Stimulated activated CD4-positive, alpha-beta T cell treated with anti-CD3 and anti-CD28 coated beads, Interleukin-2, amount 100 ng/mL, for 24 hours (primary cell): ENCODE data around the gene CADM3.

ENCODE experiments used
- DNase-seq, 2 donors: peaks; one replicate each; pipeline ENCODE4 v3.0.0-alpha.2; 2020

CADM3 gene

GRCh38 chr1:159171254-159171687 is at the start of gene CADM3:
CADM3 (plus strand) TSS chr1:159171615; CDS start chr1:159171766, 151 bp downstream.
- DNase-seq, result no peak

GRCh38 chr1:159122005-159122621 is 49.3 kb upstream of the CADM3 start:
- no peak for DNase-seq

DNA sequence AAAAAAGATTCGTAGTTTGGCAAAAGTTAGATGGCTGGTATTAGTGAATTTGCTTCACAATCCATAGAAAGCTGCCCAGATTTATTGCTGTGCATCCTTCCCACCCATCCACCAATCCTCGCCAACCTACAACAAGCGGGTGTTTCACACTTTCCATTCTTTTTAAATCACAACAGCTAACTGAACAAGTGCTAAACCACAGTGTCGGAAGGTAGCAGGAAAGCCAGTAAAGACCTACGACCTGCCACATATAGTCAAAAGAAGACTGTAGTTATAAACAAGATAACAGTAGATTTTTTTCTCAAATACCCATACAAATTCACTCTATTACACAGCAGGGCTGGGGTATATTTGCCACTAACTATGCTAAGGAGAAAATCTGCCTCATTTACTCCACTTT is 47.8 kb upstream of the CADM3 start:
- DNase-seq, result no peak

DNA sequence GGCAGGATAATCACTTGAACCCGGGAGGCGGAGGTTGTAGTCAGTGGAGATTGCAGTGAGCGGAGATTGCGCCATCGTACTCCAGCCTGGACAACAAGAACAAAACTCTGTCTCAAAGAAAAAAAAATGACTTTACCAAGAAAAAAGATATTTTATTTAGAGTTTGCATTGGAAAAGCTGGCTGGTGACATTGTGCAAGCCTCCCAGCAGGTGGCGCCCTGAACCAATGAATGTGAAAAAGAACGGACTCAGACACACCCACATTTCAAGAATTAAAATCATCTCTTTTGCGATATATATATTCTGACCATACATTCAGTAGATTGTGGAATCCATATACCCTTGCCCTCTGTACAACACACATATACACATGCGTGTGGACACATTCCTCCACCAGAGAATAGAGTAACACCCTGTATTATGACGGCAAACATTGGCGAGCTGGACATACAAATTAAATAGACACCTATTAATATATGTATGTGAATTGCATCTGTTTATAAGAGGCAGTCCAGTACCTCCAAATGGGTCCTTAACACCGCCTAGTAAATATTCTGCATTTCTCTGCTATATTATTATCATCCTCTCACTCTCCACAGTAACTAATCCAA is 39.0 kb upstream of the CADM3 start:
- DNase-seq, result peak; percentile 83 to 84

DNA sequence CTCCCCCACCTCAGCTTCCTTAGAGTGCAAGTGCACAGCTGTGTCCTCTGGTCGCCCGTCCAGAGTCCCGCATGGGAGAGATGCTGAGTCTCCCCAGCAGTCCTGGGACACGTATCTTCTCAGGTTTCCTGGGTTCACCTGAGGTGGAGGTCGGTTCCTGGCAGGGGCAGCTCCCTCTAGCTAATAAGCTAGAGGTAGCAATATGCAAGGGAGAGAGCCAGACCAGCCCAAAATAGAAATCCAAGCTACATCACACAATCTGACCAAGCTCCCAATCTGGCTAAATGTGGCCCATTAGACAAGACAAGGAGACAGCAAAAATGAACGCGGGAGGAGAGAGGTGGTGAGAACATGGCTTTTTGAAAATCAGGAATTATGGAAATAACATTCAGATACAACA is 30.9 kb upstream of the CADM3 start:
- DNase-seq, result no peak

DNA sequence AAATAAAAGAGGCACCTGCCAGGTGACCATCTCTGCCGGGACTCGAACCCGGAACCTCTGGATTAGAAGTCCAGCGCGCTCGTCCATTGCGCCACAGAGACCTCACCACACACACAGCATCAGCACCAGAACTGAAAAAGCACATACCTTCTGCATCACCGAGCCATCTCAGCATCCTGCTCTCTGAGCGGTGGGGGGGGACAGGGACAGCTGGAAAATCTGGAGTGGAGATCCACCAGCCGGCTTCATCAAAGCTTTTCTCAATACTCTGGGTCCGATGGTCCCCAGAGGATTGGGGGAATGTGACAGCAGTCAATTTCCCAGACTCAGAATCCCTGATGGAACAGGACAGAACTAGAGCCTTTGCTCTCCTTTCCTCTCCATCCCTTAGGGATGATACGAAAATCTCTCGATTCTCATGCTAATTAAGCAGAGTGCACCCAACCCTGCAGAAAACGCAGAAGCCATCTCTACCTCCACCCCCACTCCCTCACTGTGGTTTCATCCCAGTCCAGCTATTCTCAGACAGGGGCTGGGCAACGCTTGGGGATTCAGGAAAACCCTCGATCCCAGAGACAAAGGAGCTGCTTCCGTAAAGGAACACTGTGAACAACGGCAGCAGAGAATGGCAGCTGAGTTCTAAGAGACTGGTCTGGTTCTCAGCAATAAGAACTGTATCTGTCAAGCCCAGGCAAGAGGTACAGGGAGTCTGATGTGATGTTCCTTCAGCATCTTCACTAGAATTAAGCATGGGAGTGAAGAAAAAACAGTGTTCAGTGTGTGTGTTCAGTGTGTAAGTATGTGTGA is 29.6 kb upstream of the CADM3 start:
- DNase-seq, result peak; percentile 4 to 18

GRCh38 chr1:159142391-159142663 is 29.1 kb upstream of the CADM3 start:
- no peak for DNase-seq

- no peak for DNase-seq
These were observed 28.5 kb upstream of the CADM3 start for GRCh38 chr1:159142726-159143510.

- DNase-seq, result no peak
These were observed 26.8 kb upstream of the CADM3 start for GRCh38 chr1:159144571-159144970.

DNA sequence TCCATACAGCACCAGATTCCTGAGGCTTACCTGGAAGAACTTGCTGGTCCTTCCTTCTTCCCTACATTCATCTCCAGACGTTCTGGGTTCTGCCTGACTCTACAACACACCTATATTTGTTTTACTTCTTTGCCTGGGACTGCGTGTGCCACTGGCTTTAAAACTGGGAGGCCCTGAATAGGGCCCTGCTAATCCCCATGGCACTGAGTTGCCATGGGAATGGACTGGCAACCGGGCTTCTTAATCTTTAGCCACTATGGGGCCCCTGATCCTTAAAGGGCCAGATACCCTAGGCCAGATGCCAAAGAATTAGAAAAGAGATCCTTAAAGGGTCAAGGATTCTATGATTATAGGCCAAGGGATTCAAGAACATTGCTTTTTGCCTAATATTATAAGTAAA is 24.4 kb upstream of the CADM3 start:
- DNase-seq, result no peak

GRCh38 chr1:159152031-159152430 is 19.4 kb upstream of the CADM3 start:
- no peak for DNase-seq

GRCh38 chr1:159161001-159161718 is 10.3 kb upstream of the CADM3 start:
- DNase-seq, result peak; percentile 72 to 75

DNA sequence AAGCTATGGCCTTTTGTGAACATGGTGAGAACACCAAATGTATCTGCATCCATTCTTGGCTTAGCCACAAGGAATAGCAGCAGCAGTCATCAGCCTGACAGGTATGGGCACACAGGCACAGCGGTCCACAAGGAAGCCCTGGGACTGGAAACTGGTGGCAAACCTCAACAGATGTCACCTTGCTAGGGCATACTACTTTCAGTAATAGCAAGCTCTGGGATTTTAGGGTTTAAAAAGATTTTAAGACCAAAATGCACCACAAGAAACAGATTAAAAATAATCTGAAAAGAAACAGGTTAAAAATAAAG is 9.7 kb upstream of the CADM3 start:
- no peak for DNase-seq

DNA sequence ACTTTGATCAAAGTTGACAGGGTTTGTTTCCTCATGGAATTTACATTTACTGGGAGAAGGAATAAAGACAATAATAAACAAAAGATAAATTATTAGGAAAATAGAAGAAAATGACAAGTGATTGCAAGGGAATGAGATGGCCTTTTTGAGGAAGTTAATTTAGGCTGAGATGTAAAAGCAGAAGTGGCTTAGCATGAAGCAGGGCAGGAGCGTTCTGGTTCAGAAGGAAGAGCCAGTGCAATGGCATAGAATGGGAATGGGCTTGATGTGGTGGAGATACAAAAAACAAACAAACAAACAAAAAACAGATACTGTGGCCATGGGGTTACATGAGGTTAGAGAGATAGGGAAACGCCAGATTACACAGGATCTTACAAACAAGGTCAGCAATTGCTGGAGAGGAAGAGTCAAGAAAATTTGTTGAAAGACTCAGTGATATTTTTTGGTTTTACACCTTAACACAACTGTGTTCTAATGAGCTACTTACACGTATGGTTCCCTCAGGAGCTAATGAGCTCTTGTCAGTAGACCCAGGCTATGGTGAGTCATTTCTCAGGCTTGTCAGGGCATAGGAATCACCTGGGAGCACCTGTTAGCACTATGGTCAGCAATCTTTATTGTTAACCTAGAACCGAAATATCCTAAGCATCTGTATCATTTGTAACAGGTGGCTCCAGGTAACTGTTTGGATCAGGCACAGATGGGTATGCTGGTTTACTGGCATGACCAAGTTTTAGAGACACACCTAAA is 8.7 kb upstream of the CADM3 start:
- no peak for DNase-seq

- DNase-seq, result no peak
These were observed 7.7 kb upstream of the CADM3 start for GRCh38 chr1:159163614-159164228.

GRCh38 chr1:159168043-159168442 is 3.4 kb upstream of the CADM3 start:
- no peak for DNase-seq

DNA sequence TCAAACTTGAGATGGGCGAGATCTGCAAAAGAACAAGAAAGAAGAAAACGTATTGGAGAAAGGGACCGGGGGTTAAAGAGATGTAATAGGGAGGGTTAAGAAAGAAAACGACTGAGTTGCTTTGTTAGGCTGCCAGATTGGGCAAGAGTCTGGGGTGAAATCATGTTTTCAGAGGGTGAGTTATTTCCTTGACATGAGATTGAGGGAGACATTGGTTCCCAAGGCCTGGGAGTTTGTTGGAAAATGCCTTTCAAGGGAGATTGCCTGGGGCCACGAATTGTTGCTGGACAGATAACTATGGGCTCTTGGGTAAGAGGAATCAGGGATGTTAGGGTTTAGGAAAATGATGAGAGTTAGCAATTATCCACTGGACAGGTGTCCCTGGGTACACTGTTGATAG is 776 bp upstream of the CADM3 start:
- no peak for DNase-seq

GRCh38 chr1:159171688-159172501 is 480 bp downstream of the CADM3 start:
- no peak for DNase-seq

GRCh38 chr1:159172614-159173291 is 1.3 kb downstream of the CADM3 start:
- no peak for DNase-seq

- DNase-seq, result no peak
These were observed 1.9 kb downstream of the CADM3 start for GRCh38 chr1:159173320-159173719.
